Suprapubic skin (tissue), 3 donors: Measurements from ENCODE around the gene TMEM254.
"Not testable (repeated sequence)": the region's sequence is repeated elsewhere in the genome, so short reads cannot be mapped to it uniquely, and the experiment has no call there.

ENCODE experiments used
- POLR2A ChIP-seq, 2 donors: fragments of 450-650 bp; IDR thresholded peaks; one replicate each; pipeline ENCODE4 v1.6.1; 2017; ENCODE audit warnings: antibody characterized with exemption in 2 of 2, mild to moderate bottlenecking in 2 of 2, moderate library complexity in 2 of 2
- TF ChIP-seq, protein P1 (sequence below), 2 donors: fragments of 200-600 bp in 1 of 2; fragments of 450-650 bp in 1 of 2; sonication (generic) in 1 of 2; IDR thresholded peaks; one replicate each; pipeline ENCODE4 v1.5.1; 2016 to 2019; ENCODE audit warnings: antibody characterized with exemption in 2 of 2, mild to moderate bottlenecking in 1 of 2, moderate library complexity in 1 of 2

DNA sequence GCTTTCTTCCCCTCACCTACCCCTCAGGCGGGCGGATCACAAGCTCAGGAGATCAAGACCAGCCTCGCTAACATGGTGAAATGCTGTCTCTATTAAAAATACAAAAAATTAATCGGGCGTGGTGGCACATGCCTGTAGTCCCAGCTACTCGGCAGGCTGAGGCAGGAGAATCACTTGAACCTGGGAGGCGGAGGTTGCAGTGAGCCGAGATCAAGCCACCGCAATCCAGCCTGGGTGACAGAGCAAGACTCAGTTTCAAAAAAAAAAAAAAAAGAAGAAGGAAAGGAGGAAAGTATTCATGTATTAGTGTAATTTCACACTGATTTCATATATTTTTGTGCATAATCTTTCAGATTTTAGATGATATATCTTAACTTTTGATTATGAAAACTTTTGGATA is 55.2 kb downstream of the TMEM254 start:
- TF ChIP-seq, protein P1, sequence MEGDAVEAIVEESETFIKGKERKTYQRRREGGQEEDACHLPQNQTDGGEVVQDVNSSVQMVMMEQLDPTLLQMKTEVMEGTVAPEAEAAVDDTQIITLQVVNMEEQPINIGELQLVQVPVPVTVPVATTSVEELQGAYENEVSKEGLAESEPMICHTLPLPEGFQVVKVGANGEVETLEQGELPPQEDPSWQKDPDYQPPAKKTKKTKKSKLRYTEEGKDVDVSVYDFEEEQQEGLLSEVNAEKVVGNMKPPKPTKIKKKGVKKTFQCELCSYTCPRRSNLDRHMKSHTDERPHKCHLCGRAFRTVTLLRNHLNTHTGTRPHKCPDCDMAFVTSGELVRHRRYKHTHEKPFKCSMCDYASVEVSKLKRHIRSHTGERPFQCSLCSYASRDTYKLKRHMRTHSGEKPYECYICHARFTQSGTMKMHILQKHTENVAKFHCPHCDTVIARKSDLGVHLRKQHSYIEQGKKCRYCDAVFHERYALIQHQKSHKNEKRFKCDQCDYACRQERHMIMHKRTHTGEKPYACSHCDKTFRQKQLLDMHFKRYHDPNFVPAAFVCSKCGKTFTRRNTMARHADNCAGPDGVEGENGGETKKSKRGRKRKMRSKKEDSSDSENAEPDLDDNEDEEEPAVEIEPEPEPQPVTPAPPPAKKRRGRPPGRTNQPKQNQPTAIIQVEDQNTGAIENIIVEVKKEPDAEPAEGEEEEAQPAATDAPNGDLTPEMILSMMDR (IDR thresholded peaks at IDR 0.05): not testable (repeated sequence)
- not testable (repeated sequence) for TF ChIP-seq POLR2A (IDR thresholded peaks at IDR 0.05)
